ENCODE data around the gene LYSMD2.

LYSMD2 gene

GRCh38 chr15:51718219-51718618 is 19.2 kb downstream of the LYSMD2 start:
- peak; percentile 53 for DNase-seq

- DNase-seq: no peak
These were observed 22.5 kb downstream of the LYSMD2 start for GRCh38 chr15:51714911-51715310.

- DNase-seq: no peak
These were observed 23.3 kb downstream of the LYSMD2 start for GRCh38 chr15:51714162-51714561.

GRCh38 chr15:51709031-51709430 is 28.4 kb downstream of the LYSMD2 start:
- DNase-seq: no peak

- peak; percentile 71 for DNase-seq
These were observed 29.4 kb downstream of the LYSMD2 start for GRCh38 chr15:51708013-51708412.

- no peak for DNase-seq
These were observed 30.4 kb downstream of the LYSMD2 start for GRCh38 chr15:51706926-51707608.

GRCh38 chr15:51706291-51706690 is 31.2 kb downstream of the LYSMD2 start:
- DNase-seq: no peak

GRCh38 chr15:51702710-51703109 is 34.7 kb downstream of the LYSMD2 start:
- no peak for DNase-seq

- DNase-seq: no peak
These were observed 38.1 kb downstream of the LYSMD2 start for GRCh38 chr15:51699373-51699772.

GRCh38 chr15:51697163-51697562 is 40.3 kb downstream of the LYSMD2 start:
- DNase-seq: no peak

GRCh38 chr15:51696566-51696965 is 40.9 kb downstream of the LYSMD2 start:
- no peak for DNase-seq

GRCh38 chr15:51692154-51692553 is 45.3 kb downstream of the LYSMD2 start:
- no peak for DNase-seq

GRCh38 chr15:51688863-51689262 is 48.6 kb downstream of the LYSMD2 start:
- DNase-seq: no peak

GRCh38 chr15:51687565-51687964 is 49.9 kb downstream of the LYSMD2 start:
- DNase-seq: no peak

GRCh38 chr15:51681303-51681963 is 56.0 kb downstream of the LYSMD2 start, which contains the start of gene SCG3:
Gene SCG3, plus strand, starts transcription at chr15:51681503. Its CDS starts 253 bp downstream, at chr15:51681756.
- DNase-seq: peak; percentile 45

- DNase-seq: no peak
These were observed 57.1 kb downstream of the LYSMD2 start for GRCh38 chr15:51680321-51680720.

GRCh38 chr15:51678096-51678495 is 59.4 kb downstream of the LYSMD2 start:
- DNase-seq: no peak

- no peak for DNase-seq
These were observed 60.0 kb downstream of the LYSMD2 start for GRCh38 chr15:51677452-51677851.

GRCh38 chr15:51677021-51677420 is 60.4 kb downstream of the LYSMD2 start:
- DNase-seq: no peak

- no peak for DNase-seq
These were observed 62.2 kb downstream of the LYSMD2 start for GRCh38 chr15:51675234-51675633.
